Type B pancreatic cell (in vitro differentiated cells): Measurements from ENCODE around the gene CHN1. TPM values are rescaled to one million over a fixed set of nuclear protein-coding genes. Genes with fewer than 3 reads are reported as not detected.

ENCODE experiments used
- DNase-seq: peaks from one replicate; pipeline ENCODE4 v3.0.0; 2021; ENCODE audit warnings: mixed read lengths; ENCODE audit not compliant: unreplicated experiment; ENCODE audit errors: extremely low spot score
- H3K27ac Mint-ChIP-seq: 2 replicates; pipeline ENCODE4 v1.8.0; 2021; ENCODE audit warnings: mild to moderate bottlenecking, mixed read lengths
- H3K27me3 Mint-ChIP-seq: 2 replicates; pipeline ENCODE4 v1.8.0; 2021; ENCODE audit warnings: mixed read lengths
- H3K36me3 Mint-ChIP-seq: 2 replicates; pipeline ENCODE4 v1.8.0; 2021; ENCODE audit warnings: mixed read lengths
- H3K4me1 Mint-ChIP-seq: one replicate; pipeline ENCODE4 v1.8.0; 2021; ENCODE audit warnings: mixed read lengths; ENCODE audit not compliant: unreplicated experiment
- H3K4me3 Mint-ChIP-seq: 2 replicates; pipeline ENCODE4 v1.8.0; 2021; ENCODE audit warnings: mild to moderate bottlenecking, mixed read lengths
- H3K9me3 Mint-ChIP-seq: 2 replicates; pipeline ENCODE4 v1.8.0; 2021; ENCODE audit warnings: mixed read lengths
- total RNA-seq: library from RNA; stranded (reverse); gene quantifications from 2 replicates; pipeline ENCODE4 v1.2.1, GENCODE V29; 2021; ENCODE audit warnings: low replicate concordance
- TF ChIP-seq, protein P1 (sequence below): fragments of 200-600 bp; sonication (generic); conservative IDR thresholded peaks from 2 replicates; pipeline ENCODE4 v1.5.0; 2021; ENCODE audit warnings: antibody characterized with exemption, mild to moderate bottlenecking

The CHN1 gene
- total RNA-seq, 1 donor from 2014 or later, result 24.0 TPM

DNA sequence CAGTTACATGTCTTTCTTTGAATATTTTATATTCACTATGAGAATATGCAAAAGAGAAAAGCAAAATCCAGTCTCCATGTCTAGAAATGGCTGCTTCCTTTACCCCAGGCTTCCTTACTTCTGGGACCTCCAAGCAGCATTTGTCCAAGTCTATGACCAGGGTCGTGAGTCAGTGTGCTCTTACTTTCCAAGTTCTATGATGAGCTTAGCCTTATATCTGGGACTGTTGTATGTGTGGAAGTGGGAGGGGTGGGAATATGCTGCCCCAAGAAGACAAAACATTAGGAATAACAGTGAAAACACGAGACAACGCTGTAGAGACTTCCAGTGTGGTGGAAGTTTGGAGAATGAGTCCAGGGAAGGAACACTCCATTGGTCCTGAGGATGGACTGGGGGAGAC lies 219.7 kb downstream of the CHN1 start:
- DNase-seq, result no peak
- Mint-ChIP-seq H3K4me3 (no peak overlapping the region), H3K9me3 (no peaks in the 10 kb centered on the region), H3K4me1 (peaks cover 20% of the 10 kb centered on the region), H3K27me3 (no peaks in the 10 kb centered on the region), H3K27ac (no peak overlapping the region), H3K36me3 (no peaks in the 10 kb centered on the region)
- TF ChIP-seq, protein P1, sequence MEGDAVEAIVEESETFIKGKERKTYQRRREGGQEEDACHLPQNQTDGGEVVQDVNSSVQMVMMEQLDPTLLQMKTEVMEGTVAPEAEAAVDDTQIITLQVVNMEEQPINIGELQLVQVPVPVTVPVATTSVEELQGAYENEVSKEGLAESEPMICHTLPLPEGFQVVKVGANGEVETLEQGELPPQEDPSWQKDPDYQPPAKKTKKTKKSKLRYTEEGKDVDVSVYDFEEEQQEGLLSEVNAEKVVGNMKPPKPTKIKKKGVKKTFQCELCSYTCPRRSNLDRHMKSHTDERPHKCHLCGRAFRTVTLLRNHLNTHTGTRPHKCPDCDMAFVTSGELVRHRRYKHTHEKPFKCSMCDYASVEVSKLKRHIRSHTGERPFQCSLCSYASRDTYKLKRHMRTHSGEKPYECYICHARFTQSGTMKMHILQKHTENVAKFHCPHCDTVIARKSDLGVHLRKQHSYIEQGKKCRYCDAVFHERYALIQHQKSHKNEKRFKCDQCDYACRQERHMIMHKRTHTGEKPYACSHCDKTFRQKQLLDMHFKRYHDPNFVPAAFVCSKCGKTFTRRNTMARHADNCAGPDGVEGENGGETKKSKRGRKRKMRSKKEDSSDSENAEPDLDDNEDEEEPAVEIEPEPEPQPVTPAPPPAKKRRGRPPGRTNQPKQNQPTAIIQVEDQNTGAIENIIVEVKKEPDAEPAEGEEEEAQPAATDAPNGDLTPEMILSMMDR, result no peak

DNA sequence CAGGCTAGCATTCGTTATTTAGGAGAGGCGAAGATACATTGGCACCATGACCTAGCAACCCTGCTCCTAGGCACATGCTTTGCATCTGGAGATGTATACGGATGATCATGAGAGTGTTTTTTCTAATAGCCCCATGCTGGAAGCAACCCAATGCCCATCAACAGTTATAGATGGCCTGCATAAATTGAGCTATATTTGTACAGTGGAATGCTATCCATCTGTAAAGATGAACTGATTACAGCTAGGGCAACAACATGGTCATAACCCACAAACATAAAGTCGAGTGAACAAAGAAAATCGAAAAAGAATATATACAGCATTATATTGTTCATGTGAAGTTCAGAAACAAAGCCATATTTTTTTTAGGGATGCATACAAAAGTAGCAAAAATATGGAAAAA lies 220.3 kb downstream of the CHN1 start:
- Mint-ChIP-seq H3K27me3 (no peaks in the 10 kb centered on the region), H3K9me3 (no peaks in the 10 kb centered on the region), H3K4me3 (no peak overlapping the region), H3K27ac (no peak overlapping the region), H3K36me3 (no peaks in the 10 kb centered on the region), H3K4me1 (peaks cover 23% of the 10 kb centered on the region)
- no peak for DNase-seq
- TF ChIP-seq, protein P1, result no peak

DNA sequence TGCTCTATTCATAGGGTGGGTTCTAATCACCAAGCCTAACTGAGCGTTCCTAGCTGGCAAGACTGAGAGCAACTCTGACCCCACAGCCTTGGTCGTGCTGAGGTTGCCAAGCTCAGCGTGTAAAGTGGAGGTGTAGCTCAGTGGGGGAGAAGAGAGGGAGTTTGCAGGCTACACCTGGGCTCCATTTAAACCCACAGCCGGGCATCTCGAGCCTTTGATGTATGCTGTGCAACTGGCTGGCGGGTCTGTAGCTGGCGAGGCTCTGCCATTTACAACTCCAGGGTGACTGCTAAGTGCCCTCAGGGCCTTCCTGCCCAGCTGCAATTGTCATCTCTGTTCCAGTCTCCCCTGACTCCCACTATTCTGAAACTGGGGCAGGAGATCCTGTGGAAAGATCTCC lies 220.9 kb downstream of the CHN1 start:
- DNase-seq, result no peak
- H3K27me3 Mint-ChIP-seq, result no peaks in the 10 kb centered on the region
- H3K9me3 Mint-ChIP-seq, result no peaks in the 10 kb centered on the region
- H3K4me3 Mint-ChIP-seq, result no peak overlapping the region
- no peaks in the 10 kb centered on the region for H3K36me3 Mint-ChIP-seq
- no peak overlapping the region for H3K27ac Mint-ChIP-seq
- TF ChIP-seq, protein P1, result no peak
- peaks cover 26% of the 10 kb centered on the region for H3K4me1 Mint-ChIP-seq

DNA sequence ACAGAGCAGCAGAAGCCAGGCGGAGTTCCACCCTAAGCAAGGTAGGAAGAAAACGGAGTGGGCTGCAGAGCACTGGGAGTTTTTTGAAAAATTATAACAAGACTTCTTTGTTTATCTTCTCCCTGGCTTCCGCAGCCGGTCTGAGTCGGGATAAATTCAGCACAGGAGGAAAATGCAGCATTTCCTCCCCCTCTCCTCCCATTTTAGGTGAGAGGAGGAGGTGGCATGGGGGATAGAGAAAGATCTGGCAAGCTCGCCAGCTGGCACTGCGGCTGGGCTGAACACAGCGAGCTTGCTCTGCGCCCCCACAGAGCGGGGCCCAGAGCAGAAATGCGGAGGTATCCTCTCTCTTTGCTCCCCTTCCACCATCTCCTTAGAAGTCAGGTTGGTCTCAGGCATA lies 223.2 kb downstream of the CHN1 start:
- Mint-ChIP-seq H3K27me3 (peaks cover 3% of the 10 kb centered on the region), H3K27ac (no peak overlapping the region)

DNA sequence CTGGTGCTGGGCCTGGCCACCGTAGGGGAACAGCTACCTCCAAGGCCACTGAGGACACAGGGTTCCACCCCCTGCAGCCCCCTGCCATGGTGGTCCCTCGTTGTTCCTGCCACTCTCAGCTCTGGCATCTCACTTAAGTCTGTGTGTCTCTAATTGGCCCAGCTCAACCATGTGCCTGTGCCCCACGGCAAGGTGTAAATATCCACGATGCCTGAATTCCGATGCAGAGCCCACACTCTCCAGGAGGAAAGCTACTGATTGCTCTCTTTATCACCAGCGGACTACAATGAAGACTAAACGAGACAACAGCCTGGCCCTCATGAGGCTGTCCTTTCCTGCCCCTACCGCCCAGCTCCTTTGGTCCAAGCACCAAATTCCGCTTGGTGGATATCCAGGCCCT lies 223.9 kb downstream of the CHN1 start:
- Mint-ChIP-seq H3K27ac (no peak overlapping the region), H3K36me3 (no peaks in the 10 kb centered on the region), H3K9me3 (no peaks in the 10 kb centered on the region), H3K4me1 (peaks cover 32% of the 10 kb centered on the region), H3K4me3 (no peak overlapping the region), H3K27me3 (peaks cover 3% of the 10 kb centered on the region)
- TF ChIP-seq, protein P1, result no peak
- DNase-seq, result no peak

More for the DNA sequence above, 223.2 kb downstream of the CHN1 start:
- DNase-seq, result no peak
- Mint-ChIP-seq H3K36me3 (no peaks in the 10 kb centered on the region), H3K4me1 (peaks cover 31% of the 10 kb centered on the region), H3K9me3 (no peaks in the 10 kb centered on the region), H3K4me3 (no peak overlapping the region)
- TF ChIP-seq, protein P1, result no peak

DNA sequence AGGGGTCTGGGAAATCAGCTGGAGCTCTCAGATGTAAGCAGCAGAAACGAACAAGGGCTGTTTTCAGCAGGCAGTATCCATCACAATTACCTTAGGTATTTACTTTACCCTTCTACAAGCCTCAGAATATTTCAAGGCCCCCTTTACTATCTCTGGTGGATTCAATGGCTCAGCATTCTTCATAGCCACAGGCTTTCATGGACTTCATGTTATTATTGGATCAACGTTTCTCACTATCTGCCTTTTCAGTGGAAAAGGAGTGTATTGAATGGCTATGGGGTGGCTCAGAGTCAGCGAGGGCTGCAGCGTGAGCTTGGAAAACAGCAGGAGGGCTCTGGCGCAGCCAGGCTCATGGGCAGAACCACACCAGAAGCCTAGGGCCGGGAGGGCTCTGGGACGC lies 224.3 kb downstream of the CHN1 start:
- no peak for DNase-seq
- Mint-ChIP-seq H3K4me1 (peaks cover 31% of the 10 kb centered on the region), H3K36me3 (no peaks in the 10 kb centered on the region), H3K4me3 (no peak overlapping the region), H3K9me3 (no peaks in the 10 kb centered on the region), H3K27ac (no peak overlapping the region), H3K27me3 (peaks cover 3% of the 10 kb centered on the region)
- TF ChIP-seq, protein P1, result no peak
